ENCODE data around the gene ZNF646.

ZNF646 gene

GRCh38 chr16:31073970-31074813 is at the start of gene ZNF646, which contains the start of gene ZNF668:
ZNF646 (plus strand) TSS chr16:31074422; CDS start chr16:31076325, 1,903 bp downstream.
ZNF668 (minus strand) TSS chr16:31074240; CDS start chr16:31064459, 9,781 bp downstream.
- peaks cover 32% of the 10 kb centered on the region for H3K36me3 Mint-ChIP-seq (ENCODE audit: low read depth)
- H3K27me3 Mint-ChIP-seq (ENCODE audit: low read depth), result no peaks in the 10 kb centered on the region
- H3K4me3 Mint-ChIP-seq, result peak within 1 kb of the TSS; percentile 99
- DNase-seq (ENCODE audit: low spot score), result peak; percentile 99
- no peaks in the 10 kb centered on the region for H3K9me3 Mint-ChIP-seq
- H3K27ac Mint-ChIP-seq, result peak within 1 kb of the TSS; percentile 96
- peaks cover 24% of the 10 kb centered on the region for H3K4me1 Mint-ChIP-seq (ENCODE audit: low read depth)

- Mint-ChIP-seq H3K4me1 (ENCODE audit: low read depth) (peaks cover 9% of the 10 kb centered on the region), H3K4me3 (no peak overlapping the region), H3K27me3 (ENCODE audit: low read depth) (no peaks in the 10 kb centered on the region), H3K27ac (no peak overlapping the region), H3K9me3 (no peaks in the 10 kb centered on the region), H3K36me3 (ENCODE audit: low read depth) (no peaks in the 10 kb centered on the region)
- DNase-seq (ENCODE audit: low spot score), result no peak
These were observed 48.9 kb upstream of the ZNF646 start for GRCh38 chr16:31025339-31025738.

- Mint-ChIP-seq H3K4me3 (no peak overlapping the region), H3K27ac (no peak overlapping the region), H3K9me3 (no peaks in the 10 kb centered on the region), H3K36me3 (ENCODE audit: low read depth) (peaks cover 4% of the 10 kb centered on the region), H3K4me1 (ENCODE audit: low read depth) (peaks cover 14% of the 10 kb centered on the region), H3K27me3 (ENCODE audit: low read depth) (no peaks in the 10 kb centered on the region)
- DNase-seq (ENCODE audit: low spot score), result no peak
These were observed 45.0 kb upstream of the ZNF646 start for GRCh38 chr16:31029272-31029671.

- Mint-ChIP-seq H3K27ac (no peak overlapping the region), H3K27me3 (ENCODE audit: low read depth) (no peaks in the 10 kb centered on the region), H3K4me3 (peak overlapping the region; percentile 9), H3K9me3 (no peaks in the 10 kb centered on the region), H3K4me1 (ENCODE audit: low read depth) (peaks cover 22% of the 10 kb centered on the region), H3K36me3 (ENCODE audit: low read depth) (peaks cover 9% of the 10 kb centered on the region)
- no peak for DNase-seq (ENCODE audit: low spot score)
These were observed 42.9 kb upstream of the ZNF646 start for GRCh38 chr16:31031276-31031675.

GRCh38 chr16:31032736-31033708 is 41.2 kb upstream of the ZNF646 start, which contains the start of gene STX4:
STX4 (plus strand) TSS chr16:31033558; CDS start chr16:31033806, 248 bp downstream.
- Mint-ChIP-seq H3K9me3 (no peaks in the 10 kb centered on the region), H3K4me1 (ENCODE audit: low read depth) (peaks cover 22% of the 10 kb centered on the region), H3K27me3 (ENCODE audit: low read depth) (no peaks in the 10 kb centered on the region), H3K27ac (peak within 1 kb of the TSS; percentile 94), H3K4me3 (peak within 1 kb of the TSS; percentile 98), H3K36me3 (ENCODE audit: low read depth) (peaks cover 14% of the 10 kb centered on the region)
- DNase-seq (ENCODE audit: low spot score), result peak; percentile 98

GRCh38 chr16:31033709-31034492 is 40.3 kb upstream of the ZNF646 start:
- Mint-ChIP-seq H3K9me3 (no peaks in the 10 kb centered on the region), H3K4me3 (peak overlapping the region; percentile 98), H3K27me3 (ENCODE audit: low read depth) (no peaks in the 10 kb centered on the region), H3K27ac (peak overlapping the region; percentile 94), H3K4me1 (ENCODE audit: low read depth) (peaks cover 22% of the 10 kb centered on the region), H3K36me3 (ENCODE audit: low read depth) (peaks cover 17% of the 10 kb centered on the region)
- peak; percentile 87 for DNase-seq (ENCODE audit: low spot score)

GRCh38 chr16:31036691-31037090 is 37.5 kb upstream of the ZNF646 start:
- Mint-ChIP-seq H3K27ac (no peak overlapping the region), H3K36me3 (ENCODE audit: low read depth) (peaks cover 22% of the 10 kb centered on the region), H3K27me3 (ENCODE audit: low read depth) (no peaks in the 10 kb centered on the region), H3K4me1 (ENCODE audit: low read depth) (peaks cover 20% of the 10 kb centered on the region), H3K9me3 (no peaks in the 10 kb centered on the region), H3K4me3 (no peak overlapping the region)
- DNase-seq (ENCODE audit: low spot score), result no peak

- no peaks in the 10 kb centered on the region for H3K9me3 Mint-ChIP-seq
- no peaks in the 10 kb centered on the region for H3K27me3 Mint-ChIP-seq (ENCODE audit: low read depth)
- no peak overlapping the region for H3K4me3 Mint-ChIP-seq
- H3K27ac Mint-ChIP-seq, result no peak overlapping the region
- peaks cover 10% of the 10 kb centered on the region for H3K4me1 Mint-ChIP-seq (ENCODE audit: low read depth)
- peaks cover 22% of the 10 kb centered on the region for H3K36me3 Mint-ChIP-seq (ENCODE audit: low read depth)
- no peak for DNase-seq (ENCODE audit: low spot score)
These were observed 35.2 kb upstream of the ZNF646 start for GRCh38 chr16:31038993-31039392.

GRCh38 chr16:31042866-31043265 is 31.4 kb upstream of the ZNF646 start:
- H3K27me3 Mint-ChIP-seq (ENCODE audit: low read depth), result no peaks in the 10 kb centered on the region
- H3K9me3 Mint-ChIP-seq, result no peaks in the 10 kb centered on the region
- no peak for DNase-seq (ENCODE audit: low spot score)
- no peak overlapping the region for H3K27ac Mint-ChIP-seq
- H3K36me3 Mint-ChIP-seq (ENCODE audit: low read depth), result peaks cover 10% of the 10 kb centered on the region
- no peak overlapping the region for H3K4me3 Mint-ChIP-seq
- H3K4me1 Mint-ChIP-seq (ENCODE audit: low read depth), result no peaks in the 10 kb centered on the region

- H3K4me1 Mint-ChIP-seq (ENCODE audit: low read depth), result no peaks in the 10 kb centered on the region
- no peak for DNase-seq (ENCODE audit: low spot score)
- H3K9me3 Mint-ChIP-seq, result no peaks in the 10 kb centered on the region
- H3K27ac Mint-ChIP-seq, result no peak overlapping the region
- H3K4me3 Mint-ChIP-seq, result no peak overlapping the region
- H3K27me3 Mint-ChIP-seq (ENCODE audit: low read depth), result no peaks in the 10 kb centered on the region
- peaks cover 10% of the 10 kb centered on the region for H3K36me3 Mint-ChIP-seq (ENCODE audit: low read depth)
These were observed 30.9 kb upstream of the ZNF646 start for GRCh38 chr16:31043352-31043751.

GRCh38 chr16:31043898-31044481 is 30.2 kb upstream of the ZNF646 start:
- DNase-seq (ENCODE audit: low spot score), result no peak
- H3K4me1 Mint-ChIP-seq (ENCODE audit: low read depth), result no peaks in the 10 kb centered on the region
- no peak overlapping the region for H3K4me3 Mint-ChIP-seq
- H3K27ac Mint-ChIP-seq, result no peak overlapping the region
- no peaks in the 10 kb centered on the region for H3K9me3 Mint-ChIP-seq
- peaks cover 6% of the 10 kb centered on the region for H3K36me3 Mint-ChIP-seq (ENCODE audit: low read depth)
- no peaks in the 10 kb centered on the region for H3K27me3 Mint-ChIP-seq (ENCODE audit: low read depth)

- H3K4me3 Mint-ChIP-seq, result no peak overlapping the region
- no peaks in the 10 kb centered on the region for H3K9me3 Mint-ChIP-seq
- H3K36me3 Mint-ChIP-seq (ENCODE audit: low read depth), result no peaks in the 10 kb centered on the region
- no peak for DNase-seq (ENCODE audit: low spot score)
- peaks cover 7% of the 10 kb centered on the region for H3K4me1 Mint-ChIP-seq (ENCODE audit: low read depth)
- no peaks in the 10 kb centered on the region for H3K27me3 Mint-ChIP-seq (ENCODE audit: low read depth)
- no peak overlapping the region for H3K27ac Mint-ChIP-seq
These were observed 23.8 kb upstream of the ZNF646 start for GRCh38 chr16:31050280-31051030.

All from T-helper 2 cell treated with Interferon-gamma antibody and Interleukin-4, amounts not matched to agents 5 μg/mL and 100 μg/mL, for 36 hours (primary cell).